ENCODE measurements around the gene KLRC4. TPM values are rescaled to one million over a fixed set of nuclear protein-coding genes. Genes with fewer than 3 reads are reported as not detected.

The KLRC4 gene
- total RNA-seq, 4 donors from 2014 or later: 0.51 TPM; not detected in 3

DNA sequence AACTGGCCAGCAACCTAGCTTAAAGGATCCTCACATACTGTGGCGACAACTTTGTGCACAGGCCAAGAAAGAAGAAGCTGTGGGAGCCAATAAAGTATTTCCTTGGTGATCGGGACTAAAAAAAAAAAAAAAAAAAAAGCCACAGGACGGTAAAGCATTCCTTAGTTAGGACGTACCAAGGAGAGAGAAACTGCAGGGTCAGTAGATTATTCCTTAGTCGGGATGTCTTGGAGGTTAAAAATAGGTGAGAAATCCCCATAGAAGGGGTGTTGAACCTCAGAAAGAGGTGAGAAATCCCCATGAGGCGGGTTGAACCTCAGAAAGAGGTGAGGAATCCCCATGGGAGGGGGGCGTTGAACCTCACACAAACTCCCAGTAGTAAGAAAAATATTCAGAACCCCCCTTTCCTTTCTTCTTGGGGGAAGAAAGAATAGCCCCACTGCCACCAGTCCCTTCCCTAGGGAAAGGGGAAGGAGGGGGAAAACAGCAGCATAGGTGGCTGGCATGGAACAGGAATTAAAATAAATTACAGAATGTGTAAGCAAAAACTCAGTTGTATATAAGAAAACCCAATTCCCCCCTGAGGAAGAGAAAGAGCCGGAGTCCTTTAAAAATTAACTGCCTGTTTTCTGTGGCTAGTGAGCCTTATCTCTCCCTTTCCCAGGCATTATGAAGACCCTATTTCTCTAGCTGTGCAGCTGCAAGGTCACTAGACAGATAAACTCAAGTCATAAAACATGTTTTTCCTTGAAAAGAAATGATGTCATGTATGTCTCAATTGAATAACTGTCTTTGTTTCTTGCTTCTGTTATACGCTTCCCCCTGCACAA lies 46.5 kb downstream of the KLRC4 start:
- TF ChIP-seq, protein P1, sequence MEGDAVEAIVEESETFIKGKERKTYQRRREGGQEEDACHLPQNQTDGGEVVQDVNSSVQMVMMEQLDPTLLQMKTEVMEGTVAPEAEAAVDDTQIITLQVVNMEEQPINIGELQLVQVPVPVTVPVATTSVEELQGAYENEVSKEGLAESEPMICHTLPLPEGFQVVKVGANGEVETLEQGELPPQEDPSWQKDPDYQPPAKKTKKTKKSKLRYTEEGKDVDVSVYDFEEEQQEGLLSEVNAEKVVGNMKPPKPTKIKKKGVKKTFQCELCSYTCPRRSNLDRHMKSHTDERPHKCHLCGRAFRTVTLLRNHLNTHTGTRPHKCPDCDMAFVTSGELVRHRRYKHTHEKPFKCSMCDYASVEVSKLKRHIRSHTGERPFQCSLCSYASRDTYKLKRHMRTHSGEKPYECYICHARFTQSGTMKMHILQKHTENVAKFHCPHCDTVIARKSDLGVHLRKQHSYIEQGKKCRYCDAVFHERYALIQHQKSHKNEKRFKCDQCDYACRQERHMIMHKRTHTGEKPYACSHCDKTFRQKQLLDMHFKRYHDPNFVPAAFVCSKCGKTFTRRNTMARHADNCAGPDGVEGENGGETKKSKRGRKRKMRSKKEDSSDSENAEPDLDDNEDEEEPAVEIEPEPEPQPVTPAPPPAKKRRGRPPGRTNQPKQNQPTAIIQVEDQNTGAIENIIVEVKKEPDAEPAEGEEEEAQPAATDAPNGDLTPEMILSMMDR (IDR thresholded peaks at IDR 0.05; ENCODE audit: low read depth): no peak

DNA sequence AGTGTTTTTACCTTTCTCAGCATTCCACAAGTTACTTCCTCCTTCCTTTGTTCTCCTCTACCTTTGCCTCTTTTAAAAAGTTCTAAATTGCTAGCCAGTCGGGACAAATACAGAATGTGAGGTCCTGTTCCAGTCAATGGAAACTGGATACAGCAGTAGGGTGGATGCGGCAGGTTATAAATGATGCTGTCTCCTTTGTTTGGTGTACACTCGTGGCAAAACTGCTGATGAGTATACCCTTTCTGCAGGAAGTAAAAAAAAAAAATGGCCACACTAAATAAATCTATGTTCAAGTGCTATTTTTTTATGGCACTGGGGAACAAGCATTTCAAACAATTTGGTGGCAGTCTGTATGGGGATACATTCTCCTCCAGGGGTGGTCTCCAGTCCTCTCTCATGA lies 47.2 kb downstream of the KLRC4 start:
- TF ChIP-seq, protein P1 (IDR thresholded peaks at IDR 0.05; ENCODE audit: low read depth): no peak

DNA sequence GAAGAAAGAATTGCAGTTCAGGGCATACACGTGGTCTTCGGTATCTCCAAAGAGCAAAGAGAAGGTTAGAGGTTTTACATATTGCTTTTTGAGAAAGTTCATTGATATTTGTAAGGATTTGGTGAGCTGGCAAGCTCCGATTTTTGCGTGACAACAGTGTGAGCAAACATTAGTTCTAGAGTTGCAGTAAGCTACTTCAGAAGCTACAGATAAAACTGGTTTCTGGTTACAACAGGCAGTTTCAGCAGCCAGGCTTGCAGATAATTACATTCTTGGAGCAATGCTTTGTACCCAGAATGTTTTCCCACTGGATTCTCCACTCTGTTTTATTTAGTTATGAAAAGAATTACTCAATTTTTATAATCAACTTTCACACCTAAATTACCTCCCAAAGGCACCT lies 47.9 kb downstream of the KLRC4 start:
- TF ChIP-seq, protein P1 (IDR thresholded peaks at IDR 0.05; ENCODE audit: low read depth): no peak

GRCh38 chr12:10361084-10361483 lies 48.5 kb downstream of the KLRC4 start:
- TF ChIP-seq, protein P1 (IDR thresholded peaks at IDR 0.05; ENCODE audit: low read depth): no peak

DNA sequence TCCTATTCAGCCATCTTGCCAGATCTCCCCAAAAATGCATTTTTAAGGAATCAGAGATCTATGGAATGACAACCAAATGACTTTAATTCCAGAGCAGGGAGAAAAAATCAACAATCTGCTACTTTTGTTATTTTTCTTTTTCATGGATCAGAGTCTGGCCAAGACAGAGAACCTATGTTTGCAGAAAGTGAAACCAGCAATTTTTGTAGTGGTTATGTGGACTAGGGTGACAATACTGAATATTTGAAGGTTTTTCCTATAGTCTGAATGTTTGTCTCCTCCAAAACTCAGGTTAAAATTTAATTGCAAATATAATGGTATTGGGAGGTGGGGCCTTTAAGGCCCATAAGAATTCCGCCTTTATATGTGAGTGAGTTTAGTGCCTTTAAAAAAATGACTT lies 50.6 kb downstream of the KLRC4 start:
- TF ChIP-seq, protein P1 (IDR thresholded peaks at IDR 0.05; ENCODE audit: low read depth): no peak

- TF ChIP-seq, protein P1 (IDR thresholded peaks at IDR 0.05; ENCODE audit: low read depth): no peak
These were observed 51.4 kb downstream of the KLRC4 start for GRCh38 chr12:10358131-10358530.

Other genes with a start within 250 kb of the KLRC4 start
- 1 to 10 TPM in 2 of 4 donors, under 1 TPM in 1, not detected in 1; 0.88 to 8.7 (median 3.3) TPM for gene OLR1, start 237.6 kb downstream of the KLRC4 start, total RNA-seq
- under 1 TPM in 1 of 4 donors, not detected in 3; 0.85 TPM for gene TMEM52B, start 230.7 kb downstream of the KLRC4 start, total RNA-seq
- gene GABARAPL1, start 196.9 kb downstream of the KLRC4 start, total RNA-seq: 100 to 1,000 TPM; 187 to 200 (median 190) TPM
- gene KLRD1, start 101.9 kb downstream of the KLRC4 start, total RNA-seq: 1 to 10 TPM; 1.3 to 7.0 (median 1.6) TPM
- 1 to 10 TPM; 2.3 to 4.9 (median 3.3) TPM for gene KLRK1, start 19.7 kb downstream of the KLRC4 start, total RNA-seq
- not detected for gene KLRC3, start 10.8 kb upstream of the KLRC4 start, total RNA-seq
- gene KLRC2, start 26.3 kb upstream of the KLRC4 start, total RNA-seq: under 1 TPM in 1 of 4 donors, not detected in 3; 0.66 TPM
- 1 to 10 TPM in 1 of 4 donors, under 1 TPM in 1, not detected in 2; 0.51 to 1.1 TPM for gene KLRC1, start 43.6 kb upstream of the KLRC4 start, total RNA-seq
- under 1 TPM in 3 of 4 donors, not detected in 1; 0.22 to 0.85 (median 0.38) TPM for gene EIF2S3B, start 96.1 kb upstream of the KLRC4 start, total RNA-seq
- 10 to 100 TPM; 11.7 to 24.7 (median 14.4) TPM for gene MAGOHB, start 203.9 kb upstream of the KLRC4 start, total RNA-seq